RWPE1 (cell line): ENCODE results near the gene FBF1.
A peak's percentile ranks its signal among the peaks of the same experiment; 100 is the strongest.

ENCODE experiments used
- CTCF ChIA-PET: fragments of 350-600 bp; sonication (Branson Sonifier 250); formaldehyde crosslinking; extraction: SDS; loops from one replicate; lab custom pipeline; 2021; lab: Yijun Ruan, JAX
- POLR2A ChIA-PET: fragments of 400-600 bp; formaldehyde crosslinking; extraction: SDS; loops from one replicate; lab custom pipeline; 2020; ENCODE audit warnings: antibody characterized with exemption; ENCODE audit not compliant: low non-redundant PET; lab: Yijun Ruan, JAX
- DNase-seq: peaks from one replicate; pipeline ENCODE4 v3.0.0; 2012; ENCODE audit warnings: low spot score
- H3K27ac ChIP-seq: fragments of 450-650 bp; 2 replicates; pipeline ENCODE4 v1.5.1; 2017
- CTCF ChIP-seq: fragments of 450-650 bp; conservative IDR thresholded peaks from 2 replicates; pipeline ENCODE4 v1.5.1; 2017; ENCODE audit warnings: low read depth, mild to moderate bottlenecking

FBF1 gene

GRCh38 chr17:75896415-75897159 lies 44.3 kb downstream of the FBF1 start, which contains the start of gene TRIM65:
TRIM65 (minus strand) TSS chr17:75896951; CDS start chr17:75896937, 14 bp downstream.
- ChIA-PET POLR2A (interaction anchor here (0.5 to 1.3 kb wide), 2 partner anchors 10 to 13 kb away, joined by 9 to 11 read pairs; no protein-coding TSS in a partner anchor), CTCF (interaction anchor here (0.6 to 1.8 kb wide), 11 partner anchors 9 to 566 kb away, joined by 3 to 14 read pairs (median 4); partner anchors contain the start of genes MRPL38, TRIM47 and WBP2)
- TF ChIP-seq CTCF: peak; percentile 78
- peak within 1 kb of the TSS; percentile 91 for H3K27ac ChIP-seq
- peak; percentile 67 for DNase-seq

- H3K27ac ChIP-seq: peak overlapping the region; percentile 91
- no peak for TF ChIP-seq CTCF
- POLR2A ChIA-PET: interaction anchor here (1.3 kb wide), 1 partner anchor 9 kb away, joined by 11 read pairs; no protein-coding TSS in a partner anchor
- DNase-seq: no peak
- CTCF ChIA-PET: interaction anchor here (0.5 to 1.8 kb wide), 12 partner anchors 10 to 565 kb away, joined by 3 to 14 read pairs (median 4); partner anchors contain the start of genes TRIM47 and WBP2
Measured at GRCh38 chr17:75895370-75896155, 45.3 kb downstream of the FBF1 start.

- CTCF ChIA-PET: interaction anchor here (0.6 kb wide), 1 partner anchor 98 kb away, joined by 3 read pairs; no protein-coding TSS in a partner anchor
- no peak for TF ChIP-seq CTCF
- POLR2A ChIA-PET: interaction anchor here (0.7 to 0.9 kb wide), 2 partner anchors 17 to 132 kb away, joined by 3 to 5 read pairs; no protein-coding TSS in a partner anchor
- no peak for DNase-seq
- peak overlapping the region; percentile 91 for H3K27ac ChIP-seq
Measured at GRCh38 chr17:75894049-75894733, 46.7 kb downstream of the FBF1 start.

GRCh38 chr17:75893305-75894048 lies 47.4 kb downstream of the FBF1 start:
- TF ChIP-seq CTCF: no peak
- peak overlapping the region; percentile 91 for H3K27ac ChIP-seq
- ChIA-PET CTCF (interaction anchor here (0.6 to 1.1 kb wide), 2 partner anchors 83 to 128 kb away, joined by 3 to 5 read pairs; no protein-coding TSS in a partner anchor), POLR2A (interaction anchor here (0.7 to 0.9 kb wide), 2 partner anchors 17 to 132 kb away, joined by 3 to 5 read pairs; no protein-coding TSS in a partner anchor)
- no peak for DNase-seq

- DNase-seq: no peak
- no peak for TF ChIP-seq CTCF
- ChIA-PET CTCF (interaction anchor here (0.6 to 1.1 kb wide), 3 partner anchors 18 to 127 kb away, joined by 3 to 5 read pairs (median 3); no protein-coding TSS in a partner anchor), POLR2A (interaction anchor here (0.9 kb wide), 1 partner anchor 16 kb away, joined by 3 read pairs; no protein-coding TSS in a partner anchor)
- H3K27ac ChIP-seq: peak overlapping the region; percentile 91
Measured at GRCh38 chr17:75892556-75893224, 48.2 kb downstream of the FBF1 start.
